Uterus (tissue), 4 donors: ENCODE data around the gene WDR7. TPM values are rescaled to one million over a fixed set of nuclear protein-coding genes. Genes with fewer than 3 reads are reported as not detected.

ENCODE experiments used
- DNase-seq, 2 donors: peaks; one replicate each; pipeline ENCODE4 v3.0.0-alpha.2; 2019 to 2020
- H3K27ac ChIP-seq, 2 donors: fragments of 200-600 bp; sonication (generic); 1 replicate in 1 of 2; 2 replicates in 1 of 2; pipeline ENCODE4 v1.5.1; 2016 to 2018
- H3K27me3 ChIP-seq, 2 donors: fragments of 200-600 bp; sonication (generic); one replicate each; pipeline ENCODE4 v1.5.1; 2018 to 2019; ENCODE audit warnings: control low read depth in 1 of 2
- H3K36me3 ChIP-seq, 2 donors: fragments of 200-600 bp; sonication (generic); one replicate each; pipeline ENCODE4 v1.5.1; 2019; ENCODE audit warnings: control low read depth in 1 of 2
- H3K4me1 ChIP-seq, 2 donors: fragments of 200-600 bp; sonication (generic); one replicate each; pipeline ENCODE4 v1.5.1; 2018 to 2019; ENCODE audit warnings: control low read depth in 1 of 2
- H3K4me3 ChIP-seq, 2 donors: fragments of 200-600 bp; sonication (generic); 1 replicate in 1 of 2; 2 replicates in 1 of 2; pipeline ENCODE4 v1.5.1; 2018 to 2019; ENCODE audit warnings: mild to moderate bottlenecking in 1 of 2
- H3K9me3 ChIP-seq, 2 donors: fragments of 200-600 bp; sonication (generic); one replicate each; pipeline ENCODE4 v1.5.1; 2019; ENCODE audit warnings: control low read depth in 1 of 2
- POLR2A ChIP-seq, 2 donors: fragments of 450-650 bp; IDR thresholded peaks; one replicate each; pipeline ENCODE4 v1.6.1; 2016; ENCODE audit warnings: antibody characterized with exemption in 2 of 2, mild to moderate bottlenecking in 1 of 2, moderate library complexity in 1 of 2
- intact Hi-C: fragments of 100-400 bp; cut with DNase I; formaldehyde crosslinking; loops from one replicate; pipeline ENCODE4 v1.15.1; 2023; ENCODE audit warnings: low total_unique reads
- total RNA-seq, 4 donors: library from RNA; depleted of rRNA in 3 of 4; stranded (reverse); fragments of >200 nt in 3 of 4; gene quantifications; one replicate each; pipeline versions ENCODE4 v1.1.0 to v1.2.4, GENCODE V29; 2014 to 2023
- TF ChIP-seq, protein P1 (sequence below), 4 experiments: fragments of 200-600 bp in 2 of 4; fragments of 450-650 bp in 2 of 4; sonication (generic) in 2 of 4; IDR thresholded peaks; one replicate each; pipeline ENCODE4 v1.5.1; 2016 to 2019; ENCODE audit warnings: antibody characterized with exemption in 4 of 4, mild to moderate bottlenecking in 2 of 4, moderate library complexity in 1 of 4
- donor health status: DM: yes; HTN: yes; CAD: no.

Gene WDR7
- total RNA-seq, 4 donors from 2014 or later: 19.2 to 66.2 (median 33.8) TPM

DNA sequence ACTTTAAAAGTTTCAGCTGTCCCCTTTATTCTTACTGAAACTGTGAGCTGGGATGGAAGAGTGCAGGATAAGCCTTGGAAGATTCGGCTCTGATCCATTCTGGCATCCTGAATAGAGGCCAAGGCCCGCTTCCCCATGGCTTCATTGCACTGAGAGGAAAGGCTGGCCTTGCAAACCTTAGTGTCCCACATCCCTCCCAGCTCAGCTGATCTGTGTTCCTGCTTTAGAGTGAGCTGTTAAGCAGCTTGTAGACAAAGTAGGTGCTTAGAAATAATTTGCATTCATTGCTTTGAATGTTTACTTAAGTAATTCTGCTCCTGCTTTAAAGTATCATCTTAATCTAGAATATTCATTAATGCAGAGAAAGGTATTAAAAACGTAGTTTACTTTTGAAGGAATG, 326.1 kb downstream of the WDR7 start:
- Histone ChIP-seq H3K9me3 (no peaks in the 10 kb centered on the region), H3K27me3 (no peaks in the 10 kb centered on the region), H3K36me3 (no peaks in the 10 kb centered on the region), H3K27ac (no peak overlapping the region), H3K4me1 (no peaks in the 10 kb centered on the region), H3K4me3 (no peak overlapping the region)
- no peak for DNase-seq
- TF ChIP-seq, protein P1, sequence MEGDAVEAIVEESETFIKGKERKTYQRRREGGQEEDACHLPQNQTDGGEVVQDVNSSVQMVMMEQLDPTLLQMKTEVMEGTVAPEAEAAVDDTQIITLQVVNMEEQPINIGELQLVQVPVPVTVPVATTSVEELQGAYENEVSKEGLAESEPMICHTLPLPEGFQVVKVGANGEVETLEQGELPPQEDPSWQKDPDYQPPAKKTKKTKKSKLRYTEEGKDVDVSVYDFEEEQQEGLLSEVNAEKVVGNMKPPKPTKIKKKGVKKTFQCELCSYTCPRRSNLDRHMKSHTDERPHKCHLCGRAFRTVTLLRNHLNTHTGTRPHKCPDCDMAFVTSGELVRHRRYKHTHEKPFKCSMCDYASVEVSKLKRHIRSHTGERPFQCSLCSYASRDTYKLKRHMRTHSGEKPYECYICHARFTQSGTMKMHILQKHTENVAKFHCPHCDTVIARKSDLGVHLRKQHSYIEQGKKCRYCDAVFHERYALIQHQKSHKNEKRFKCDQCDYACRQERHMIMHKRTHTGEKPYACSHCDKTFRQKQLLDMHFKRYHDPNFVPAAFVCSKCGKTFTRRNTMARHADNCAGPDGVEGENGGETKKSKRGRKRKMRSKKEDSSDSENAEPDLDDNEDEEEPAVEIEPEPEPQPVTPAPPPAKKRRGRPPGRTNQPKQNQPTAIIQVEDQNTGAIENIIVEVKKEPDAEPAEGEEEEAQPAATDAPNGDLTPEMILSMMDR (IDR thresholded peaks at IDR 0.05): no peak
- no peak for TF ChIP-seq POLR2A (IDR thresholded peaks at IDR 0.05)
- intact Hi-C loops: no loop called here

DNA sequence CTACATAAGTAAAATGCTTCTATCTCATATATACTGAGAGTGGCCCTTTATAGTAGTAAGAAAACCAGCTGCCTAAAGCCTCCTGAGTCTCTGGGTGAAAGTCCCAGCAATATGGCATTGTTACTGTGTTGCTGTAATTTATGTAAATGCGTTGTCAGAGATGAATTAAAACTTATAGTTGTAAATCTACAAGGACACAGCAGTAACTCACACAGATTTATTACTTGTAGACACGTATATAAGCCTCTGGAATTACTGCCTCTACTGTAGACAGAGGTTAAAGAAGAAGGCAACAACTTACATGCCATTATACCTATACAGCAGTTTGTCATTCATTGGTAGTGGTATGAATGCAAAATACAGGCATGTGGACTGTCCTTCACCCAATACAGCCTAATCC, 326.6 kb downstream of the WDR7 start:
- H3K4me1 ChIP-seq: no peaks in the 10 kb centered on the region
- DNase-seq: no peak
- no peaks in the 10 kb centered on the region for H3K27me3 ChIP-seq
- intact Hi-C loops: no loop called here
- H3K4me3 ChIP-seq: no peak overlapping the region
- no peaks in the 10 kb centered on the region for H3K36me3 ChIP-seq
- TF ChIP-seq, protein P1 (IDR thresholded peaks at IDR 0.05): no peak
- TF ChIP-seq POLR2A (IDR thresholded peaks at IDR 0.05): no peak
- no peak overlapping the region for H3K27ac ChIP-seq
- no peaks in the 10 kb centered on the region for H3K9me3 ChIP-seq

DNA sequence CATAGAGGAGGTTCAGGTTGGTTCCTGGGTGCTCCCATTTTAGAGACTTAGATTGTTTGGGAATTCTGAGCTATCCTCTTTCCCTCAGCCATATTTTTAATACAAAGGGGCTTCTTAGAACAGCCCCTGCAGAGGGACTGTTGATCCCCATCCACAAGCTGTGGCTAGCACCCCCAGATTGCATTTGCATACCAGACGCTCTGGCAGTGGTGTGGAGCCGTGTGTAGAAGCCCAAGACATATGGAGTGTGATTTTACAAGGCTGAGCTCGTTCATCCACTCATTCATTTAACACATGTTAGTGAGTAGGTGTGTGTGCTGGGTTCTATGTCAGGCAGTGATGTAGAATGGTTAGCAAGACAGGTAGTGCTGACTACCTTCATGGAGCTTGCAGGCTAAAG, 329.0 kb downstream of the WDR7 start:
- intact Hi-C loops: no loop called here
- TF ChIP-seq, protein P1 (IDR thresholded peaks at IDR 0.05): no peak
- no peak for TF ChIP-seq POLR2A (IDR thresholded peaks at IDR 0.05)
- Histone ChIP-seq H3K27me3 (no peaks in the 10 kb centered on the region), H3K4me3 (no peak overlapping the region), H3K4me1 (no peaks in the 10 kb centered on the region), H3K36me3 (no peaks in the 10 kb centered on the region), H3K27ac (no peak overlapping the region), H3K9me3 (no peaks in the 10 kb centered on the region)
- DNase-seq: no peak

DNA sequence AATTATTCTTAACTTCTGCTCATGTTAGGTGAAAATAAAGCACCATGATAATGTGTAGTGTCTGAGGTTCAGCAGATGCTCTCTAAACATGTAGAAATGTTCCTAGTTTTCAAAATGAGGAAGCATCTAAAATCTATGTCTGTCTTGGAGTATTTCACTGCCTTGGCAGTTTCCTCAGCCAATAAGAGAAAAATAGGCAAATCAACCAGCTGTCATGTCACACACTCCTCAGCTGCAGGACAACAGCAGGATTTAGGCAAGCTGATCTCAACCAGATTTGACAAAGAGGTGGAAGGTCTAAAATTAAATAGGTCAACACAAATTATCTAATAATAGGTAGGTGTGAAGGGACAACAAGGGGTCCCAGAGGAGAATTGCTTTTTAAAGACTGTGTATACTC, 331.6 kb downstream of the WDR7 start:
- H3K9me3 ChIP-seq: no peaks in the 10 kb centered on the region
- no peak for DNase-seq
- no peak overlapping the region for H3K4me3 ChIP-seq
- H3K4me1 ChIP-seq: no peaks in the 10 kb centered on the region
- TF ChIP-seq POLR2A (IDR thresholded peaks at IDR 0.05): no peak
- TF ChIP-seq, protein P1 (IDR thresholded peaks at IDR 0.05): no peak
- H3K36me3 ChIP-seq: no peaks in the 10 kb centered on the region
- intact Hi-C loops: no loop called here
- no peaks in the 10 kb centered on the region for H3K27me3 ChIP-seq
- no peak overlapping the region for H3K27ac ChIP-seq

DNA sequence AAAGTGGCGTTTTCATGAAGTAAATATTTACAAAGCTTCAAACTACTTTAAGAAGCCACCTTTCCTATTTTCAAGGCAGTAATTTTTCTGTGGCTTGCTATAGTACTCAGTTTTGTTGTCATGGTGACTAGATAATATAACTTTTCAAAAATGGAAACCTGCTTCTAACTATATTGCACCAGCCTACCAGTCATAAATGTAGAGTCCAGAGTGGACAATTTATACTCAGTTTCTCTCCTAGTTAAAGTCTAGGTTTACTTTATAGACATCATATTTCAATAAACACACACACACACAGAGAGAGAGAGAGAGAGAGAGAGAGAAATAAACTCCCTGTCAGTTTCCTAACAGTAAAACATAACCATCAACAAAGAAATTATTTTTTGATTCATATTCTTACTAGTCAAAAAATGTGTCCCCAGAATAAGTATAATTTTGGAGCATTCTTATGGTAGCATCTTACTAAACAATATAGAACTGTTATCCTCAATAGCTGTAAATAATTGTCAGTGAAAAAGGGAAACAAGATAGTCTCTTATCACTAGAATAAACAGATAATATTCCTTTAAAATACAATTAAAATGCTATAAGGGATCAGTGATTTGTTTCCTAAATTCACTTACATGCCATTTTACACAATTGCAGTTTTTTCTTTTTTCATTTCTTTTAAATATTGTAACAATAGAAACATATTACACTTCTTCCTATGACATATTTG, 332.3 kb downstream of the WDR7 start:
- Histone ChIP-seq H3K4me1 (no peaks in the 10 kb centered on the region), H3K27ac (no peak overlapping the region), H3K9me3 (no peaks in the 10 kb centered on the region), H3K27me3 (no peaks in the 10 kb centered on the region), H3K4me3 (no peak overlapping the region), H3K36me3 (no peaks in the 10 kb centered on the region)
- intact Hi-C loops: no loop called here
- TF ChIP-seq, protein P1 (IDR thresholded peaks at IDR 0.05): no peak
- TF ChIP-seq POLR2A (IDR thresholded peaks at IDR 0.05): no peak
- no peak for DNase-seq
